Frontal cortex (tissue), 4 donors: ENCODE data around the gene DLL4. TPM values are rescaled to one million over a fixed set of nuclear protein-coding genes. Genes with fewer than 3 reads are reported as not detected.

Source experiments
- DNase-seq, 2 donors: peaks; one replicate each; pipeline ENCODE4 v3.0.0; 2012; ENCODE audit warnings: low spot score in 2 of 2
- FAIRE-seq: peaks from 2 replicates; lab custom pipeline; 2012; peaks lifted over from hg19 to GRCh38; lab: Jason Lieb, UNC
- total RNA-seq: library from RNA; depleted of rRNA; stranded (reverse); fragments of >200 nt; gene quantifications from one replicate; pipeline ENCODE4 v1.2.3, GENCODE V29; 2014
- donor health status: control.
- donor health status: control.
- donor health status: control.

The DLL4 gene
- total RNA-seq, 1 donor from 2014 or later: 4.1 TPM

GRCh38 chr15:40904552-40905201 lies 24.5 kb upstream of the DLL4 start:
- FAIRE-seq (no peak), DNase-seq (no peak)

GRCh38 chr15:40906091-40906990 lies 22.8 kb upstream of the DLL4 start:
- DNase-seq: peak; percentile 56 to 67
- no peak for FAIRE-seq

GRCh38 chr15:40906991-40907802 lies 21.9 kb upstream of the DLL4 start:
- DNase-seq: no peak
- no peak for FAIRE-seq

- FAIRE-seq: no peak
- no peak for DNase-seq
Observed at GRCh38 chr15:40908095-40908494, 21.0 kb upstream of the DLL4 start.

- DNase-seq (no peak), FAIRE-seq (no peak)
Observed at GRCh38 chr15:40909662-40910630, 19.2 kb upstream of the DLL4 start.

- no peak for FAIRE-seq
Observed at GRCh38 chr15:40911141-40911540, 18.0 kb upstream of the DLL4 start.

GRCh38 chr15:40911693-40912092 lies 17.4 kb upstream of the DLL4 start:
- FAIRE-seq (no peak), DNase-seq (no peak)

More at GRCh38 chr15:40911141-40911540, 18.0 kb upstream of the DLL4 start:
- no peak for DNase-seq

- FAIRE-seq (no peak), DNase-seq (no peak)
Observed at GRCh38 chr15:40912478-40912877, 16.7 kb upstream of the DLL4 start.

GRCh38 chr15:40914013-40914412 lies 15.1 kb upstream of the DLL4 start:
- FAIRE-seq: no peak
- DNase-seq: no peak

GRCh38 chr15:40914486-40914885 lies 14.7 kb upstream of the DLL4 start:
- DNase-seq (no peak), FAIRE-seq (no peak)

GRCh38 chr15:40915116-40915661 lies 14.0 kb upstream of the DLL4 start:
- DNase-seq: no peak
- no peak for FAIRE-seq

GRCh38 chr15:40915679-40916078 lies 13.5 kb upstream of the DLL4 start:
- DNase-seq: no peak
- no peak for FAIRE-seq

- no peak for DNase-seq
- no peak for FAIRE-seq
Observed at GRCh38 chr15:40917585-40917984, 11.6 kb upstream of the DLL4 start.

GRCh38 chr15:40918146-40918798 lies 10.9 kb upstream of the DLL4 start:
- FAIRE-seq (no peak), DNase-seq (no peak)

- FAIRE-seq: no peak
- DNase-seq: no peak
Observed at GRCh38 chr15:40918799-40919392, 10.2 kb upstream of the DLL4 start.

GRCh38 chr15:40921949-40922607 lies 7.1 kb upstream of the DLL4 start:
- FAIRE-seq (no peak), DNase-seq (no peak)

GRCh38 chr15:40922608-40923005 lies 6.5 kb upstream of the DLL4 start:
- no peak for FAIRE-seq

GRCh38 chr15:40923551-40923950 lies 5.6 kb upstream of the DLL4 start:
- FAIRE-seq (no peak), DNase-seq (no peak)

More at GRCh38 chr15:40922608-40923005, 6.5 kb upstream of the DLL4 start:
- DNase-seq: no peak
